ENCODE data around the gene GORASP1. TPM values are rescaled to one million over a fixed set of nuclear protein-coding genes. Genes with fewer than 3 reads are reported as not detected.

The GORASP1 gene
- total RNA-seq, 4 donors from 2014 or later = 86.8 to 135 (median 96.3) TPM

DNA sequence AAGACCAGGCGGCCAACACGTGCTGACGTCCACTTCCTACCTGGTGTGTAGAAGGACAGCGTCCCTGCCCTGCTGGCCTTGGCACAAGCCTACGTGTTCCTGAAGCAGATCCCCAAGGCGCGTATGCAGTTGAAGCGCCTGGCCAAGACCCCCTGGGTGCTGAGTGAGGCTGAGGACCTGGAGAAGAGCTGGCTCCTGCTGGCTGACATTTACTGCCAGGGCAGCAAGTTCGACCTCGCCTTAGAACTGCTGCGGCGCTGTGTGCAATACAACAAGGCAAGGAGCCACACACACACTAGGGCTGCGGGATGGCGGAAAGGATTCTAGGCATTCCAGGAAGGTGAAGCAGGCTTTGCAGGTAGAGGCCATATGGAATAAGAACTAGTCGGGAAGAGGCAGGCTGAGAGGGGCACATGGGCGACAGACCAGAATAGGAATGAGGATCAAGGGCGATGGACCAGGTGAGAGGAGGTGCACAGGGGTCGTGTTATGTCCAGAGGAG lies 30.1 kb upstream of the GORASP1 start:
- Histone ChIP-seq H3K4me3 (no peak overlapping the region), H3K4me1 (peaks cover 25 to 39% (median 32%) of the 10 kb centered on the region in 4 donors), H3K27me3 (no peaks in the 10 kb centered on the region), H3K9me3 (no peaks in the 10 kb centered on the region), H3K27ac (no peak overlapping the region), H3K36me3 (peaks cover 0 to 2% (median 0%) of the 10 kb centered on the region in 4 donors)
- TF ChIP-seq POLR2A (IDR thresholded peaks at IDR 0.05) = no peak
- TF ChIP-seq POLR2AphosphoS5 (IDR thresholded peaks at IDR 0.05) = no peak
- no peak for TF ChIP-seq EP300 (IDR thresholded peaks at IDR 0.05; ENCODE audit: low read depth)
- TF ChIP-seq, protein P1, sequence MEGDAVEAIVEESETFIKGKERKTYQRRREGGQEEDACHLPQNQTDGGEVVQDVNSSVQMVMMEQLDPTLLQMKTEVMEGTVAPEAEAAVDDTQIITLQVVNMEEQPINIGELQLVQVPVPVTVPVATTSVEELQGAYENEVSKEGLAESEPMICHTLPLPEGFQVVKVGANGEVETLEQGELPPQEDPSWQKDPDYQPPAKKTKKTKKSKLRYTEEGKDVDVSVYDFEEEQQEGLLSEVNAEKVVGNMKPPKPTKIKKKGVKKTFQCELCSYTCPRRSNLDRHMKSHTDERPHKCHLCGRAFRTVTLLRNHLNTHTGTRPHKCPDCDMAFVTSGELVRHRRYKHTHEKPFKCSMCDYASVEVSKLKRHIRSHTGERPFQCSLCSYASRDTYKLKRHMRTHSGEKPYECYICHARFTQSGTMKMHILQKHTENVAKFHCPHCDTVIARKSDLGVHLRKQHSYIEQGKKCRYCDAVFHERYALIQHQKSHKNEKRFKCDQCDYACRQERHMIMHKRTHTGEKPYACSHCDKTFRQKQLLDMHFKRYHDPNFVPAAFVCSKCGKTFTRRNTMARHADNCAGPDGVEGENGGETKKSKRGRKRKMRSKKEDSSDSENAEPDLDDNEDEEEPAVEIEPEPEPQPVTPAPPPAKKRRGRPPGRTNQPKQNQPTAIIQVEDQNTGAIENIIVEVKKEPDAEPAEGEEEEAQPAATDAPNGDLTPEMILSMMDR (IDR thresholded peaks at IDR 0.05) = no peak
- 97% methylated on average over 18 of the region's 18 CpGs; no CpG with 5 or more reads in 1 of the 2 donors for WGBS, 2 donors (ENCODE audit: low coverage in 1 of 2)
- in situ Hi-C loops (cut with MboI; ENCODE audit: low pct_ligation_motif_present in 1 of 4, low pct_unique_long_range_greater_than_20kb in 1 of 4, low sequenced_read_pairs in 3 of 4) (no loop called here), intact Hi-C loops (cut with DNase I; ENCODE audit: low total_unique reads) (no loop called here)
- DNase-seq = no peak

DNA sequence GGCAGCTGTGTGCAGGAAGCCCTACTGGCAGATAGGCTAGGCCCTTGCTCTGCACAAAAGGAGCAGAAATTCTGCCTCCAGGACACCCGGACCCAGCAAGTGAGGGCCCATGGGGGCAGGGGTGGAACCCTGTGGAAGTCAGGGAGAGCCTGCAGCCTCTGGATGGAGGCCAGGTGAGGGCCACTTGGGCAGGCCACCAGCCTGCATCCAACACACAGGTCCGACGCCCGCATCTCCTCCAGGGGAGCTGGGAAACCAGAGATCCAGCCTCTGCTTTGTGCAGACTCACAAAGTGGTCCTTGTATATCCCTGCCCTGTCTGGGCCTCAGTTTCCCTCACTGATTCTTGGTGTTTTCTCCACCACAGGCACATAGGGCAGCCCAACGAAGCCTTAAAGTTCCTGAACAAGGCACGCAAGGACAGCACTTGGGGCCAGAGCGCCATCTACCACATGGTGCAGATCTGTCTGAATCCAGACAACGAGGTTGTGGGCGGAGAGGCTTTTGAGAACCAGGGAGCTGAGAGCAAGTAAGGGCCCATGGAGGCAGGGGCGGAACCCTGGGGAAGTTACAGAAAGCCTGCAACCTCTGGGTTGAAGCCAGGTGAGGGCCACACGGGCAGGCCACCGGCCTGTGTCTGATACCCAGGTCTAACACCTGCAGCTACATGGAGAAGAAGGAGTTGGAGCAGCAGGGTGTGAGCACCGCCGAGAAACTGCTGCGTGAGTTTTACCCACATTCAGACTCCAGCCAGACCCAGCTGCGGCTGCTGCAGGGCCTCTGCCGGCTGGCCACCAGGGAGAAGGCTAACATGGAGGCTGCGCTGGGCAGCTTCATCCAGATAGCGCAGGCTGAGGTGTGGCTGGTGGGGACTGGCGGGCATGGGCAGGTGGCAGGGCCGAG lies 29.4 kb upstream of the GORASP1 start:
- H3K4me1 ChIP-seq = peaks cover 18 to 32% (median 25%) of the 10 kb centered on the region in 4 donors
- no peaks in the 10 kb centered on the region for H3K27me3 ChIP-seq
- no peak overlapping the region for H3K4me3 ChIP-seq
- H3K36me3 ChIP-seq = no peaks in the 10 kb centered on the region
- DNase-seq = no peak
- 93% methylated on average over 16 of the region's 21 CpGs; no CpG with 5 or more reads in 1 of the 2 donors for whole genome bisulfite sequencing, 2 donors (ENCODE audit: low coverage in 1 of 2)
- intact Hi-C loops (cut with DNase I; ENCODE audit: low total_unique reads) = no loop called here
- in situ Hi-C loops (cut with MboI; ENCODE audit: low pct_ligation_motif_present in 1 of 4, low pct_unique_long_range_greater_than_20kb in 1 of 4, low sequenced_read_pairs in 3 of 4) = no loop called here
- H3K9me3 ChIP-seq = no peaks in the 10 kb centered on the region
- TF ChIP-seq POLR2A (IDR thresholded peaks at IDR 0.05) (no peak), EP300 (IDR thresholded peaks at IDR 0.05; ENCODE audit: low read depth) (no peak), POLR2AphosphoS5 (IDR thresholded peaks at IDR 0.05) (no peak)
- TF ChIP-seq, protein P1 (IDR thresholded peaks at IDR 0.05) = no peak
- H3K27ac ChIP-seq = no peak overlapping the region

DNA sequence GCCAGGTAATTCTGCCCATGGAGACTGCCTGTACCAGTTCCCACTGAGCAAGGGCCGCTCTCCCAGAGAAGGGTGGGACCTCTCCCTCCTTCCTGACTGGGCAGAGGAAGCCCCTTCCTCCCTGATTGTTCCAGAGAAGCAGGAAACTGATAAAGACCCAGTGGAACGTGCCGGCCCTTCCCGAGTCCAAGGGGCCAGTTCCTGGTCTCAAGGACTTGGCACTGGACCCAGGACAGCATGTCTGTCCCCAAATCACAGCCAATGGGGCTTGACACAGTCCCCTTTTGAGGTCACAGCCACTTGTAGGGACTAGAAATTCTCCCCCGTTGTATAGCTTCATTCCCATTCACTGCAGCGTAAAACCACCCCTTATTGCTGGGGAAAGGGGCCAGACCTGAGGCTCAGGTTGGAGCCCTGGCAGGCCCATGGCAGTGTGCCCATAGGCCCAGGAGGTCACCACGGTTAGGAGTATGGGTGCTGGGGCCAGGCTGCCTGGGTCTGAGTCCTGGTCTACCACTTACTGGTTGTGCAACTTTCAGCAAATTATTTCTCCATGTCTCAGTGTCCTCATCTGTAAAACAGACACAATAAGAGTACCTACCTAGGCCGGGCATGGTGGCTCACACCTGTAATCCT lies 27.9 kb upstream of the GORASP1 start:
- no peaks in the 10 kb centered on the region for H3K36me3 ChIP-seq
- in situ Hi-C loops (cut with MboI; ENCODE audit: low pct_ligation_motif_present in 1 of 4, low pct_unique_long_range_greater_than_20kb in 1 of 4, low sequenced_read_pairs in 3 of 4) (no loop called here), intact Hi-C loops (cut with DNase I; ENCODE audit: low total_unique reads) (no loop called here)
- no peak overlapping the region for H3K27ac ChIP-seq
- H3K4me3 ChIP-seq = no peak overlapping the region
- DNase-seq = no peak
- WGBS, 2 donors (ENCODE audit: low coverage in 1 of 2) = 70% methylated on average over 8 of the region's 8 CpGs; no CpG with 5 or more reads in 1 of the 2 donors
- H3K4me1 ChIP-seq = peaks cover 3 to 17% (median 10%) of the 10 kb centered on the region in 4 donors
- H3K9me3 ChIP-seq = no peaks in the 10 kb centered on the region
- H3K27me3 ChIP-seq = no peaks in the 10 kb centered on the region
- no peak for TF ChIP-seq POLR2A (IDR thresholded peaks at IDR 0.05)
- TF ChIP-seq, protein P1 (IDR thresholded peaks at IDR 0.05) = no peak
- no peak for TF ChIP-seq EP300 (IDR thresholded peaks at IDR 0.05; ENCODE audit: low read depth)
- TF ChIP-seq POLR2AphosphoS5 (IDR thresholded peaks at IDR 0.05) = peak in 2 of 3 donors; percentile 14 to 19

DNA sequence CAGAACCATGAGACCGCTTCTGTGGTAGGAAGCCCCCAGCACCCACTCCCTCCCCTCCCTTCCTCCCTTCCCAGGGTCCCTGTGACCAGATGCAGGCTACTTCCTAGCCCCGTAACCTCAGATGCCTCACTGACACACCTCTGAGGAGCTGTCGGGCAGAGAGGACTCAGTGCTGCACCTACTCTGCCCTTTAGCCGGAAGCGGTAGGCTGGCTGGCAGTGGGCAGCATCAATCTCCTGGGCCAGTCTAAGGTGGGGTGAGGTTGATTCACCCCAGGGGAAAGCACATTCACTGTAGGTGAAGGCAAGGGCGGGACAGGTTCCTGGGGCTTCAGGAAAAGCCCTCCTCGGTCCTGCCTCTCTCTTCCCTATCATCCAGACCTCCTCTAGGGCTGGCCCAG lies 26.9 kb upstream of the GORASP1 start:
- WGBS, 2 donors (ENCODE audit: low coverage in 1 of 2) = 93% methylated on average over 7 of the region's 7 CpGs; no CpG with 5 or more reads in 1 of the 2 donors
- intact Hi-C loops (cut with DNase I; ENCODE audit: low total_unique reads) (no loop called here), in situ Hi-C loops (cut with MboI; ENCODE audit: low pct_ligation_motif_present in 1 of 4, low pct_unique_long_range_greater_than_20kb in 1 of 4, low sequenced_read_pairs in 3 of 4) (no loop called here)
- TF ChIP-seq, protein P1 (IDR thresholded peaks at IDR 0.05) = no peak
- TF ChIP-seq POLR2AphosphoS5 (IDR thresholded peaks at IDR 0.05) (no peak), POLR2A (IDR thresholded peaks at IDR 0.05) (no peak), EP300 (IDR thresholded peaks at IDR 0.05; ENCODE audit: low read depth) (no peak)
- Histone ChIP-seq H3K4me1 (peaks cover 0 to 7% (median 2%) of the 10 kb centered on the region in 4 donors), H3K4me3 (no peak overlapping the region), H3K27ac (no peak overlapping the region), H3K36me3 (no peaks in the 10 kb centered on the region), H3K9me3 (no peaks in the 10 kb centered on the region), H3K27me3 (no peaks in the 10 kb centered on the region)
- no peak for DNase-seq
